Prostate gland (tissue), 2 donors: Measurements from ENCODE around the gene PPFIBP2.

Experiments used
- CTCF ChIP-seq, 4 experiments: fragments of 200-600 bp in 2 of 4; fragments of 450-650 bp in 2 of 4; sonication (generic) in 2 of 4; IDR thresholded peaks; 1 replicate in 3 of 4; 2 replicates in 1 of 4; pipeline ENCODE4 v1.5.1; 2016 to 2019; ENCODE audit warnings: antibody characterized with exemption in 4 of 4, mild to moderate bottlenecking in 2 of 4, moderate library complexity in 2 of 4
- POLR2A ChIP-seq: fragments of 450-650 bp; IDR thresholded peaks from one replicate; pipeline ENCODE4 v1.6.1; 2016; ENCODE audit warnings: antibody characterized with exemption, mild to moderate bottlenecking

GRCh38 chr11:7540830-7541555 is 27.2 kb downstream of the PPFIBP2 start:
- TF ChIP-seq POLR2A = no peak
- TF ChIP-seq CTCF (IDR thresholded peaks at IDR 0.05) = no peak
